GM18861 (cell line): ENCODE data around the gene TMEM271.

Experiments used
- ATAC-seq: cut with Tn5 transposase; IDR thresholded peaks from one replicate; pipeline ENCODE4 v1.9.1; 2021; ENCODE audit not compliant: unreplicated experiment

TMEM271 gene

GRCh38 chr4:581753-582361 lies 5.8 kb upstream of the TMEM271 start:
- ATAC-seq, result no peak

- no peak for ATAC-seq
Measured at GRCh38 chr4:581181-581580, 5.1 kb upstream of the TMEM271 start.

GRCh38 chr4:579543-580175 lies 3.6 kb upstream of the TMEM271 start:
- ATAC-seq, result no peak

- no peak for ATAC-seq
Measured at GRCh38 chr4:578451-579443, 2.7 kb upstream of the TMEM271 start.

GRCh38 chr4:577499-578450 lies 1.7 kb upstream of the TMEM271 start:
- ATAC-seq, result no peak

- ATAC-seq, result no peak
Measured at GRCh38 chr4:576991-577498, 950 bp upstream of the TMEM271 start.

- no peak for ATAC-seq
Measured at GRCh38 chr4:575281-576141, 584 bp downstream of the TMEM271 start.

- no peak for ATAC-seq
Measured at GRCh38 chr4:574346-575161, 1.5 kb downstream of the TMEM271 start.

GRCh38 chr4:573122-573892 lies 2.8 kb downstream of the TMEM271 start:
- ATAC-seq, result no peak

GRCh38 chr4:572594-572993 lies 3.5 kb downstream of the TMEM271 start:
- no peak for ATAC-seq

- no peak for ATAC-seq
Measured at GRCh38 chr4:571838-572572, 4.1 kb downstream of the TMEM271 start.

GRCh38 chr4:570754-571153 lies 5.3 kb downstream of the TMEM271 start:
- ATAC-seq, result no peak

- no peak for ATAC-seq
Measured at GRCh38 chr4:569958-570667, 6.0 kb downstream of the TMEM271 start.

GRCh38 chr4:568962-569361 lies 7.1 kb downstream of the TMEM271 start:
- no peak for ATAC-seq

- ATAC-seq, result no peak
Measured at GRCh38 chr4:568351-568652, 7.8 kb downstream of the TMEM271 start.

GRCh38 chr4:567457-568350 lies 8.4 kb downstream of the TMEM271 start:
- no peak for ATAC-seq
